OCI-LY7 (cell line): Measurements from ENCODE around the gene ZNF200.

Experiments used
- CTCF ChIP-seq: fragments of 200-600 bp; sonication (generic); conservative IDR thresholded peaks from 2 replicates; pipeline ENCODE4 v1.5.1; 2014; ENCODE audit warnings: mild to moderate bottlenecking, antibody characterized with exemption, low read length, moderate library complexity, mixed read lengths
- EZH2phosphoT487 ChIP-seq: fragments of 200-600 bp; sonication (generic); IDR thresholded peaks from 2 replicates; pipeline ENCODE4 v1.6.1; 2018; ENCODE audit warnings: low read depth, borderline replicate concordance, mild to moderate bottlenecking, mixed run types, antibody characterized with exemption, low read length, moderate library complexity, mixed read lengths

- TF ChIP-seq CTCF, result no peak
- no peak for TF ChIP-seq EZH2phosphoT487
Observed at GRCh38 chr16:3220839-3221238, 14.1 kb downstream of the ZNF200 start.
